ENCODE data around the gene TCP11L1. TPM values are rescaled to one million over a fixed set of nuclear protein-coding genes. Genes with fewer than 3 reads are reported as not detected.

TCP11L1 gene
- total RNA-seq, 4 donors from 2014 or later: 39.6 to 66.0 (median 58.3) TPM

- Histone ChIP-seq H3K9me3 (no peaks in the 10 kb centered on the region), H3K4me1 (peaks cover 9 to 19% (median 15%) of the 10 kb centered on the region in 4 donors), H3K27me3 (no peaks in the 10 kb centered on the region), H3K36me3 (no peaks in the 10 kb centered on the region), H3K27ac (replicated peaks in 1 of 4) (no peak overlapping the region), H3K4me3 (no peak overlapping the region)
- TF ChIP-seq POLR2A (IDR thresholded peaks at IDR 0.05; ENCODE audit: low read depth) (no peak), POLR2AphosphoS5 (IDR thresholded peaks at IDR 0.05) (no peak), EP300 (IDR thresholded peaks at IDR 0.05) (no peak)
- TF ChIP-seq, protein P1, sequence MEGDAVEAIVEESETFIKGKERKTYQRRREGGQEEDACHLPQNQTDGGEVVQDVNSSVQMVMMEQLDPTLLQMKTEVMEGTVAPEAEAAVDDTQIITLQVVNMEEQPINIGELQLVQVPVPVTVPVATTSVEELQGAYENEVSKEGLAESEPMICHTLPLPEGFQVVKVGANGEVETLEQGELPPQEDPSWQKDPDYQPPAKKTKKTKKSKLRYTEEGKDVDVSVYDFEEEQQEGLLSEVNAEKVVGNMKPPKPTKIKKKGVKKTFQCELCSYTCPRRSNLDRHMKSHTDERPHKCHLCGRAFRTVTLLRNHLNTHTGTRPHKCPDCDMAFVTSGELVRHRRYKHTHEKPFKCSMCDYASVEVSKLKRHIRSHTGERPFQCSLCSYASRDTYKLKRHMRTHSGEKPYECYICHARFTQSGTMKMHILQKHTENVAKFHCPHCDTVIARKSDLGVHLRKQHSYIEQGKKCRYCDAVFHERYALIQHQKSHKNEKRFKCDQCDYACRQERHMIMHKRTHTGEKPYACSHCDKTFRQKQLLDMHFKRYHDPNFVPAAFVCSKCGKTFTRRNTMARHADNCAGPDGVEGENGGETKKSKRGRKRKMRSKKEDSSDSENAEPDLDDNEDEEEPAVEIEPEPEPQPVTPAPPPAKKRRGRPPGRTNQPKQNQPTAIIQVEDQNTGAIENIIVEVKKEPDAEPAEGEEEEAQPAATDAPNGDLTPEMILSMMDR (IDR thresholded peaks at IDR 0.05): no peak
- DNase-seq (ENCODE audit: extremely low spot score): no peak
- WGBS: 87% methylated on average over 6 of the region's 6 CpGs
- intact Hi-C loops (cut with DNase I): no loop called here
Measured at GRCh38 chr11:33018840-33019239, 20.5 kb upstream of the TCP11L1 start.

GRCh38 chr11:33021501-33021900, 17.9 kb upstream of the TCP11L1 start:
- intact Hi-C loops (cut with DNase I): no loop called here
- Histone ChIP-seq H3K27me3 (no peaks in the 10 kb centered on the region), H3K36me3 (no peaks in the 10 kb centered on the region), H3K4me1 (peaks cover 1 to 6% (median 5%) of the 10 kb centered on the region in 4 donors), H3K9me3 (no peaks in the 10 kb centered on the region), H3K4me3 (no peak overlapping the region), H3K27ac (replicated peaks in 1 of 4) (no peak overlapping the region)
- TF ChIP-seq EP300 (IDR thresholded peaks at IDR 0.05): no peak
- TF ChIP-seq POLR2A (IDR thresholded peaks at IDR 0.05; ENCODE audit: low read depth): no peak
- no peak for TF ChIP-seq POLR2AphosphoS5 (IDR thresholded peaks at IDR 0.05)
- TF ChIP-seq, protein P1 (IDR thresholded peaks at IDR 0.05): no peak
- 96% methylated on average over 1 of the region's 1 CpG for WGBS
- DNase-seq (ENCODE audit: extremely low spot score): no peak

- H3K9me3 ChIP-seq: no peaks in the 10 kb centered on the region
- no peaks in the 10 kb centered on the region for H3K36me3 ChIP-seq
- WGBS: 78% methylated on average over 1 of the region's 1 CpG
- no peak for TF ChIP-seq EP300 (IDR thresholded peaks at IDR 0.05)
- peaks cover 0 to 4% (median 1%) of the 10 kb centered on the region in 4 donors for H3K4me1 ChIP-seq
- H3K27me3 ChIP-seq: no peaks in the 10 kb centered on the region
- no peak overlapping the region for H3K4me3 ChIP-seq
- H3K27ac ChIP-seq (replicated peaks in 1 of 4): no peak overlapping the region
- no peak for DNase-seq (ENCODE audit: extremely low spot score)
- intact Hi-C loops (cut with DNase I): no loop called here
Measured at GRCh38 chr11:33021937-33022336, 17.4 kb upstream of the TCP11L1 start.

DNA sequence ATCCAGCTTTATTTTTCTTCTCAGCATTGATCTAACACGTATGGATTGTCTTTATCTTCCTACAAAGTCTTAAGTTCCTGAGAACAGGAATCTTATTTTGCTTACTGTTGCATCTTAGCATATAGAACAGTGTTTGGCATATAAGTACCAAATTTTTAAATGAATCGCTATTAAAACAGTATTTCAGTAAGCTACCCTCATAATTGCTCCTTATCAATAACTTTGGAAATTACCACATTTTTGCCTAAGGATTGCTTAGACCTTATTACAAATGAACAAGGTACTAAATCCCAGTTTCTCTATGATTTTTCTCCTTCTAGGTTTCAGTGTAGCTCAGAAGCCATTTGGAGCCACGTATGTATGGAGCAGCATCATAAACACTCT, 14.0 kb upstream of the TCP11L1 start:
- Histone ChIP-seq H3K27me3 (no peaks in the 10 kb centered on the region), H3K4me1 (no peaks in the 10 kb centered on the region), H3K27ac (replicated peaks in 1 of 4) (no peak overlapping the region), H3K9me3 (no peaks in the 10 kb centered on the region), H3K4me3 (no peak overlapping the region), H3K36me3 (no peaks in the 10 kb centered on the region)
- whole genome bisulfite sequencing: 92% methylated on average over 3 of the region's 3 CpGs
- no peak for DNase-seq (ENCODE audit: extremely low spot score)
- TF ChIP-seq POLR2A (IDR thresholded peaks at IDR 0.05; ENCODE audit: low read depth) (no peak), POLR2AphosphoS5 (IDR thresholded peaks at IDR 0.05) (no peak), EP300 (IDR thresholded peaks at IDR 0.05) (no peak)
- TF ChIP-seq, protein P1 (IDR thresholded peaks at IDR 0.05): no peak
- intact Hi-C loops (cut with DNase I): no loop called here

- intact Hi-C loops (cut with DNase I): no loop called here
- TF ChIP-seq, protein P1 (IDR thresholded peaks at IDR 0.05): no peak
- TF ChIP-seq POLR2AphosphoS5 (IDR thresholded peaks at IDR 0.05) (no peak), POLR2A (IDR thresholded peaks at IDR 0.05; ENCODE audit: low read depth) (no peak), EP300 (IDR thresholded peaks at IDR 0.05) (no peak)
- H3K9me3 ChIP-seq: no peaks in the 10 kb centered on the region
- no peak for DNase-seq (ENCODE audit: extremely low spot score)
- H3K4me1 ChIP-seq: no peaks in the 10 kb centered on the region
- H3K27ac ChIP-seq (replicated peaks in 1 of 4): no peak overlapping the region
- WGBS: 95% methylated on average over 2 of the region's 2 CpGs
- no peak overlapping the region for H3K4me3 ChIP-seq
- H3K36me3 ChIP-seq: peaks cover 0 to 3% (median 0%) of the 10 kb centered on the region in 4 donors
- H3K27me3 ChIP-seq: no peaks in the 10 kb centered on the region
Measured at GRCh38 chr11:33027233-33027632, 12.1 kb upstream of the TCP11L1 start.
